Calu3 (cell line): ENCODE measurements around the gene TMED7. TPM values are rescaled to one million over a fixed set of nuclear protein-coding genes. Genes with fewer than 3 reads are reported as not detected.

ENCODE experiments used
- BruUV-seq: library from RNA; stranded (reverse); fragments of 400-500 nt; replicated peaks from 2 replicates; lab custom pipeline; 2021; lab: Mats Ljungman, UMichigan
- CTCF ChIA-PET: fragments of 300-600 bp; sonication (Branson Sonifier 250); formaldehyde crosslinking; loops from one replicate; lab custom pipeline; 2022; ENCODE audit warnings: antibody characterized with exemption; lab: Charles Lee
- DNase-seq: peaks from one replicate; pipeline ENCODE4 v3.0.0; 2022
- H3K27ac Mint-ChIP-seq: one replicate; pipeline ENCODE4 v1.8.0; 2022; ENCODE audit warnings: mixed read lengths; ENCODE audit not compliant: unreplicated experiment
- H3K27me3 Mint-ChIP-seq: one replicate; pipeline ENCODE4 v1.8.0; 2022; ENCODE audit warnings: mixed read lengths; ENCODE audit not compliant: unreplicated experiment
- H3K36me3 Mint-ChIP-seq: one replicate; pipeline ENCODE4 v1.8.0; 2022; ENCODE audit warnings: mild to moderate bottlenecking, moderate library complexity, mixed read lengths; ENCODE audit not compliant: insufficient read depth, unreplicated experiment
- H3K4me1 Mint-ChIP-seq: one replicate; pipeline ENCODE4 v1.8.0; 2022; ENCODE audit warnings: mild to moderate bottlenecking, low read depth, mixed read lengths; ENCODE audit not compliant: unreplicated experiment
- H3K4me3 Mint-ChIP-seq: one replicate; pipeline ENCODE4 v1.8.0; 2022; ENCODE audit warnings: mild to moderate bottlenecking, low read depth, moderate library complexity, mixed read lengths; ENCODE audit not compliant: unreplicated experiment
- H3K9me3 Mint-ChIP-seq: one replicate; pipeline ENCODE4 v1.8.0; 2022; ENCODE audit warnings: low read depth, mixed read lengths; ENCODE audit not compliant: unreplicated experiment
- CTCF ChIP-seq: fragments of 200-600 bp; IDR thresholded peaks from one replicate; pipeline ENCODE4 v1.8.0; 2022; ENCODE audit warnings: antibody characterized with exemption; ENCODE audit not compliant: unreplicated experiment
- intact Hi-C: fragments of 100-400 bp; cut with micrococcal nuclease; formaldehyde crosslinking; loops from one replicate; pipeline ENCODE4 v1.10.0; 2022; ENCODE audit not compliant: unreplicated experiment
- total RNA-seq: library from RNA; stranded (reverse); gene quantifications from 2 replicates; pipeline ENCODE4 v1.2.3, GENCODE V29; 2022

Gene TMED7
- total RNA-seq, 1 experiment from 2014 or later = 137 TPM

DNA sequence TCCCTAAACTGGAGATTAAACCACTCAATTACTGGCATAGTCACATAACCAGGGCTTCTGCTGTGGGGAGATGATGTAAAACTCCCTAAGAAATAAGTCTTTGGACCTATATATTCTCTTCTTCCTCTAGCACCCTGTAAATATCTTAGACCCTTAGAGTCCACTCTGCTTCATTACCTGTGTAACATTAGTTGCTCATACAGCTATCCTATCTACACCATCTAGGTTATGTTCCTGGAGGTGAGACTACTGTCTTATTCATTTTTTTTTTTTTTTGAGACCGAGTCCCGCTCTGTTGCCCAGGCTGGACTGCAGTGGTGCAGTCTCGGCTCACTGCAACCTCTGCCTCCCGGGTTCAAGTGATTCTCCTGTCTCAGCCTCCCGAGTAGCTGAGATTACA, 14.0 kb downstream of the TMED7 start:
- BruUV-seq = no TSS peak
- no peak for DNase-seq
- H3K27me3 Mint-ChIP-seq = no peaks in the 10 kb centered on the region
- intact Hi-C loops = no loop called here
- no peak for TF ChIP-seq CTCF
- no peak overlapping the region for H3K4me3 Mint-ChIP-seq
- CTCF ChIA-PET = interaction anchor here (0.7 kb wide), 1 partner anchor 188 kb away, joined by 4 read pairs; no protein-coding TSS in a partner anchor
- H3K36me3 Mint-ChIP-seq = peaks cover 16% of the 10 kb centered on the region
- no peaks in the 10 kb centered on the region for H3K9me3 Mint-ChIP-seq
- H3K27ac Mint-ChIP-seq = no peak overlapping the region
- H3K4me1 Mint-ChIP-seq = no peaks in the 10 kb centered on the region

- no peak for TF ChIP-seq CTCF
- peaks cover 1% of the 10 kb centered on the region for H3K4me1 Mint-ChIP-seq
- intact Hi-C loops = no loop called here
- H3K36me3 Mint-ChIP-seq = peaks cover 20% of the 10 kb centered on the region
- no peaks in the 10 kb centered on the region for H3K27me3 Mint-ChIP-seq
- H3K9me3 Mint-ChIP-seq = no peaks in the 10 kb centered on the region
- CTCF ChIA-PET = no interaction called here
- no peak overlapping the region for H3K27ac Mint-ChIP-seq
- no peak overlapping the region for H3K4me3 Mint-ChIP-seq
- DNase-seq = no peak
- no TSS peak for BruUV-seq
Observed at GRCh38 chr5:115607935-115608334, 17.9 kb downstream of the TMED7 start.

GRCh38 chr5:115605436-115605835, 20.4 kb downstream of the TMED7 start:
- CTCF ChIA-PET = no interaction called here

DNA sequence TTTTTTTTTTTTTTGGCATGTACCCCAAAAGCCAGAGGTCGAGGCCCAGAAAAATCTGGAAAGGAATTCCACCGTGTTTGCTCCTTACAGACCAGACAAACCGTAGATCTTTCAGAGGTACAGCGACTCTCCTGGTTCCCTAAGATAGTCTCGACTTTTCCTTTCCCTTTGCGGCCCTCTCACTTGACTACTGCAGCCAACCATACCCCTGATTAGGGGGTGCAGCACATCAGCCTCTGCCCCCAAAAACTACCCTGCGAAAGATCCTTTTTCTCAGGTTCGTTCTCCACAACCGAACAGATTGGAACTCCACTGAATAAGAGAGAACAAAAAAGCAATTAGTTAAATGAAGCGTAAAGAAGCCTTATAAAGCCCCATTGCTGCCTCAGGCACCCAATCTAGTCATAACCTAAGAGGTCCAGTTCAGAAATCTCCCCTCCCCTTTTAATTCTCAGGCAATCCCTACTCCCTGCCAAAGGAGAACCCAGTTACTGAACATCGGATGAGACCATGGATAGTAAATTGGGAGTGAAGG, 23.2 kb downstream of the TMED7 start:
- peaks cover 23% of the 10 kb centered on the region for H3K4me1 Mint-ChIP-seq
- H3K4me3 Mint-ChIP-seq = peak overlapping the region; percentile 72
- BruUV-seq = no TSS peak
- no peak for DNase-seq
- no peaks in the 10 kb centered on the region for H3K27me3 Mint-ChIP-seq
- no peak for TF ChIP-seq CTCF
- no peak overlapping the region for H3K27ac Mint-ChIP-seq
- H3K36me3 Mint-ChIP-seq = peaks cover 24% of the 10 kb centered on the region
- H3K9me3 Mint-ChIP-seq = no peaks in the 10 kb centered on the region
- CTCF ChIA-PET = interaction anchor here (0.6 to 0.7 kb wide), 2 partner anchors 219 to 237 kb away, joined by 6 read pairs; no protein-coding TSS in a partner anchor
- intact Hi-C loops = no loop called here

More at GRCh38 chr5:115605436-115605835, 20.4 kb downstream of the TMED7 start:
- Mint-ChIP-seq H3K36me3 (peaks cover 27% of the 10 kb centered on the region), H3K27me3 (no peaks in the 10 kb centered on the region), H3K4me3 (no peak overlapping the region), H3K9me3 (no peaks in the 10 kb centered on the region), H3K27ac (no peak overlapping the region), H3K4me1 (peaks cover 11% of the 10 kb centered on the region)
- DNase-seq = no peak
- intact Hi-C loops = no loop called here
- no peak for TF ChIP-seq CTCF
- no TSS peak for BruUV-seq
